GM12873 (cell line): Measurements from ENCODE around the gene IGSF9.

Experiments used
- TF ChIP-seq, protein P1 (sequence below): IDR thresholded peaks from 2 replicates; pipeline ENCODE4 v1.5.1; 2012; ENCODE audit warnings: low read depth, mild to moderate bottlenecking, moderate library complexity, low read length, control low read depth; ENCODE audit not compliant: insufficient read depth; ENCODE audit errors: missing control alignments

The IGSF9 gene

DNA sequence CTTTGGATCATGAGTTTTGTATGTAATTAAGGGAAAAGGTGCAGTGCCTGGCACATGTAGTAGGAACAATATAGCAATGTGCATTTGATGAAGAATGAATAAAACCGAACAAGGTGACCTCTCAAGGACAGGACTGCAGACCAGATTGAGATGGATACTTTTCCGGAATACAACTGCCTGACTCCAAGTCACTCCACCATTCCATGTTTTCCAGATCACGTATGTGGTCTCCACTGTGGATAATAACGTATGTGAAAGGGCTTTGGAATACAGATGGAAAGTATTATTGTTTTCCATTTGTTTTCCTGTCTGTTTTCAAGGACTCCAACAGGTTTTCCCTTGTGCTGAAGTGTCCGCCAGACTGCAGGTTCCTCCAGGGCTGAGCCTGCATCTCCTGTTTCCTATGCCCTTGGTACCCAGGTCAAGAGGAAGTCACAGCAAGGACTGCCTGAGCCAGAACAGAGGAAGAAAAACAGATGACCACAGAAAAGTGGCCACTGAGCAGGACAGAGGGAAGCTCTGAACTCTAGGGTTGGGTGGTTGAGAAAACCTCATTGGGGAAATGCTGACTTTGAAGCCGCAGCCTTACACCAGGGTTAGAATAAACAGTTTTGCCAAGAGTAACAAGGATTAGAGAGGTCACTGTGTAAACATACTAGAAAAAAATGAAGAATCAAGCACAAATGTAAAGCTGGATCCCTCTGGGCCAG lies 49.4 kb downstream of the IGSF9 start:
- TF ChIP-seq, protein P1, sequence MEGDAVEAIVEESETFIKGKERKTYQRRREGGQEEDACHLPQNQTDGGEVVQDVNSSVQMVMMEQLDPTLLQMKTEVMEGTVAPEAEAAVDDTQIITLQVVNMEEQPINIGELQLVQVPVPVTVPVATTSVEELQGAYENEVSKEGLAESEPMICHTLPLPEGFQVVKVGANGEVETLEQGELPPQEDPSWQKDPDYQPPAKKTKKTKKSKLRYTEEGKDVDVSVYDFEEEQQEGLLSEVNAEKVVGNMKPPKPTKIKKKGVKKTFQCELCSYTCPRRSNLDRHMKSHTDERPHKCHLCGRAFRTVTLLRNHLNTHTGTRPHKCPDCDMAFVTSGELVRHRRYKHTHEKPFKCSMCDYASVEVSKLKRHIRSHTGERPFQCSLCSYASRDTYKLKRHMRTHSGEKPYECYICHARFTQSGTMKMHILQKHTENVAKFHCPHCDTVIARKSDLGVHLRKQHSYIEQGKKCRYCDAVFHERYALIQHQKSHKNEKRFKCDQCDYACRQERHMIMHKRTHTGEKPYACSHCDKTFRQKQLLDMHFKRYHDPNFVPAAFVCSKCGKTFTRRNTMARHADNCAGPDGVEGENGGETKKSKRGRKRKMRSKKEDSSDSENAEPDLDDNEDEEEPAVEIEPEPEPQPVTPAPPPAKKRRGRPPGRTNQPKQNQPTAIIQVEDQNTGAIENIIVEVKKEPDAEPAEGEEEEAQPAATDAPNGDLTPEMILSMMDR: no peak

DNA sequence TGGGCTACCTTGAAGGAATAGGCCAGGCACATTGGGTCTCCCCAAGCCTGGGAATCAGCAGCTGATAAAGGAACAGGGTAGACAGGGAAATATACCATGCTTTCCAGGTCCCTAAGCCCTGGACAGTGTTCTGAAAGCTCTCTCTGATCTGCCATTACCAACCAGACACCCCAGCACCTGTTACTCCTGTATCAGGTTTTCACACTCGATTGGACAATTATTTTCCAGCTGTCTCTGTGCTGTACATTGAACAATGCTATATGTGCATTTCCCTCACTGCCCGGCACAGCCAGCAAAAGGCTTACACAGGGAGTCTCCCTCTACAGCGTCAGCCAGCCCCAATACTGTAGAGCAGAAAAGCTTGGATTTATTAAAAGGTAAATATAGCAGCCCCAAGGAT lies 50.1 kb downstream of the IGSF9 start:
- TF ChIP-seq, protein P1: no peak

DNA sequence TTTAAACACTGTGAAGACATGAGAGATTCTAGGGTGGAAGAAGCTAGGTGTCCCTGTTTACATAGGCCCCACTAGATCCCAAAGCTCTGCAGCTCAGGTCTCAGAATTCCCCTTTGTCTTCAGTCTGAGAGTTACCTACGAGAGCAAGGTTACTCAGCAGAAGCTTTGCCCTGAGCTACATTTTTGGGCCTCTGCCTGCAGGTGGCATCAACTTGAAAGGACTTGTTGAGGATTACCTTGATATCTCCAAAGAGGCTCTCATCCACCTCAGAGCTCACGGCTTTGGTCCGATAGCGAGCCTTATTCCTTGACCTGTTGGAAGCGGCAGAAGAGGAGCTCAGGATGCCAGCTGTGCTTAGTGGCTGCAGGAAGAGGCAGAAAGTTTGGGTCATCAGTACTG lies 52.5 kb downstream of the IGSF9 start:
- TF ChIP-seq, protein P1: peak; percentile 30

DNA sequence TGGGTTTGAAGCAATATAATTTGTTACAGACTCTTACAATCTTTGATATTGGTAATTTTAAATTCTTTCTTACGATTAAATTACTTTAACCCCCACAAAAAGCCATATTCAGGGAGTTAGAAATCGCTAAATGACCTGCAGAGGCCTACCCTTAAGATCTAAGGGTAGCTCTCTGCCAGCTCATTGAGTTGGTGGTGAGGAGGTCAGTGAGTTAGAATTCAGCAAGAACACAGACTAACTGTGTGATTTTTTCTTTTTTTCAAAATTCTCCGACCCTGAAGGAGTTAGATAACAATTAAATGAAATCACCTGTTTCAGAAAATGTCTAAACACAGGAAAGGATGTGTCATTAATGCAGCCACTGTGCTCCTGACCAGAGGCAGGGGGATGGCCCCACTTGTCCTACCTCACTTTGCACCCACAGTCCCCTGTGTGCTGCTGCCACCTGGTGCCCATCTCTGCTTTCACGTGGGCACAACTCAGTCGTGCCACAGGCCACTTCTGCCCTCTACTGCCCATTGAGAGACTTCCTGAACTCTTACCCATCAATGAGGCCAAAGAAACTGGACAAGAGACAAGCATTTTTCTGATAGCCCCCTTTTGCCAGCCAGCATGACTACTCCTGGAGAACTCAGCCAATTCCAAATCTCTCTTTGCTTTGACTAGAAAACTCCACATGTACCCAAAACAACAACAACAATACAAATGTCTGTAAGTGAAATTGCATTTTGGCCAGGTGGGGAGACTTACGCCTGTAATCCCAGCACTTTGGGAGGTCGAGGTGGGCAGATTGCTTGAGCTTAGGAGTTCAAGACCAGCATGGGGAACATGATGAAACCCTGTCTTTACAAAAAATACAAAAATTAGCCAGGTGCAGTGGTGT lies 53.9 kb downstream of the IGSF9 start:
- TF ChIP-seq, protein P1: peak; percentile 99

DNA sequence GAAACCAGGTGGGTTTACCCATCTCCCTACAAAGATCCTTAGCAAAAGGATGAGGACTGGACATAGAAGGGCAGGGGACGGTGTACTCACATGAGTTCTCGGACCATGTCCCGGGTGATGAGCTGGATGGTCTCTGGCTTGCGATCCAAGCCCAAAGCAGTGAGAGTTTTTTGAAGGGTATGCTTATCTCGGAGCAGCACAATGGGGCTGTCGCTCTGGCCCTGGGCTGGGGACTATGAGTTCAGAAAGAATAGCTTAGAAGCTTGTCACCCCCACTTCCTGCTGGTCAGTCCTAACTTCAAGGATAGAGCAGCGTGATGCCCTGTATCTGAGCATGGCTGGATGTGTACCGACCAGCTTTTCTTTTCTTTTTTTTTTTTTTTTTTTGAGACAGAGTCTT lies 55.0 kb downstream of the IGSF9 start:
- TF ChIP-seq, protein P1: no peak

DNA sequence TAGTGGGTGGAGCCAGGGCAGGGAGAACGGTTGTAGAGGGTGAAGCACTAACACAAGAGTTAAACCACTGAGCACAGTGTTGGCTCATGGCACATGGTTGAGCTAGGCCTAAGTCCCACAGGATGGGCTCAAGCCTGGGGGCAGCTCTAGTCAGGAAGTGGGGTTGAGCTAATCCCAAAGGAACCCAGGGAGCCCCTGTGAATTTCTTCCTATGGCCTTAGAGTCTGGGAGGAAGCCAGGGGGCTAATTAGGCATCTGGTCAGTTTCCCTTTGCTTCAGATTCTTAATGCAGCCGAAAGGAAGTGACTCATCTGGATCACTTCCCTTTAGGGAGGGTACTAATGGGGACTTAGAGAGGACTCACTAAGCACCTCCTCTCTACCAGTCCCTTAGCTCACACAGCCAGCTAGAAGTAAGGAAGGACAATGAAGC lies 55.6 kb downstream of the IGSF9 start:
- TF ChIP-seq, protein P1: no peak

DNA sequence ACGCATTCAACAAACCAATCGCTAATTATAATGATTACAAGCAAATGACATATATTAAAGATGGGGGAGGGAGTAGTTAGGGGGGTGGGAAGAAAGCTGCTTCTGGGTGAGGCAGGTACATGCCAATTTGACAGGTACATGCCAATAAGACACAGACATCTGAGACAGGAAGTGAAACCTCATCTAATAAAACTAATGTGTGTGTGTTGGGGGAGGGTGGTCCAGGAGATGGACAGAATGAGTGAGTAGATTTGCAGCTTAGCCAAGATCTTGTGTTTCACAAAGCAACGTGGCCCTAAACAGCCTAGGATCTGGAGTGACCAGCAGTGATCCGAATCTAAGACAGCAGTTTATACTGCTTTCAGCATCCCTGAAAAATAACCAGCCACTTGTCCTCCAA lies 56.2 kb downstream of the IGSF9 start:
- TF ChIP-seq, protein P1: no peak
